ENCODE data around the gene PUS1. TPM values are rescaled to one million over a fixed set of nuclear protein-coding genes. Genes with fewer than 3 reads are reported as not detected.

Gene PUS1
- total and polyA plus RNA-seq, 10 of the 15 experiments (the other 5 are each of a cell fraction or from before 2014, with no cell fraction given) = 1.3 to 74.2 (median 25.4) TPM

DNA sequence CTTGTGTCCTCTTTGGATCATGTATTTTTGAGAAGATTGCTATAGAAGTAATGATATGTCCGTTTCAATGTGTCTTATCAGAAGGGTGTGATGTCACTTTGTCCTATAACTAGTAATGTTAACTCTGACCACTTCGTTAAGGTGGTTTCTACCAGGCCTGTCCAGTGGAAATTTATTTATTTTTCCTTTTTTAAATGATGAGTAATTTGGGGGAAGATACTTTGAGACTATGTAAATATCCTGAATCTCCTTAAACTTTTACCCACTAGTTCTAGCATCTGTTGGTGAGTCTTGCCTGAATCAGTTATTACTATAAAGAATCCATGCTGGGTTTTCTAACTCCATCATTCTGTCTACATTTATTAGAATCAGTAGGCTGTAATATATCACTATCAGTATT, 36.0 kb downstream of the PUS1 start:
- Histone ChIP-seq H4K20me1 (ENCODE audit: control insufficient read depth, insufficient read depth) (no peaks in the 10 kb centered on the region; the same call in 1 of the 2 replicates), H3K36me3 (ENCODE audit: control insufficient read depth in 2 of 2, insufficient read depth in 2 of 2, low read length in 1 of 2) (peaks cover 0 to 5% of the 10 kb centered on the region in 2 experiments; a peak in 3 of 4 replicates), H3K4me3 (no peak overlapping the region), H3K79me2 (ENCODE audit: control insufficient read depth, insufficient read depth, low read length) (peaks cover 22% of the 10 kb centered on the region), H3K4me2 (ENCODE audit: control insufficient read depth, insufficient read depth) (no peak overlapping the region), H3K27ac (ENCODE audit: control insufficient read depth, insufficient read depth) (no peak overlapping the region), H3K9me3 (replicated peaks; ENCODE audit: control insufficient read depth, insufficient read depth, low read length) (no peaks in the 10 kb centered on the region), H3K4me1 (ENCODE audit: control insufficient read depth, insufficient read depth, low read length) (no peaks in the 10 kb centered on the region), H3K27me3 (replicated peaks in 1 of 2; ENCODE audit: control insufficient read depth in 2 of 2, insufficient read depth in 2 of 2, low read length in 1 of 2) (no peaks in the 10 kb centered on the region), H2AFZ (ENCODE audit: control insufficient read depth, low read depth, low read length) (no peak overlapping the region), H3K9ac (ENCODE audit: control insufficient read depth, insufficient read depth, low read length) (no peak overlapping the region)
- CTCF ChIA-PET = no interaction called here
- DNase-seq (ENCODE audit: low read depth, low spot score) (no peak), FAIRE-seq (no peak), ATAC-seq (no peak)
- whole genome bisulfite sequencing (ENCODE audit: insufficient coverage, insufficient replicate concordance, low lambda C conversion rate, missing lambda C conversion rate) = 63% methylated on average over 2 of the region's 2 CpGs
- intact Hi-C loops (cut with micrococcal nuclease; ENCODE audit: unreplicated experiment) = no loop called here
- POLR2A ChIA-PET = no interaction called here
- SMC1A ChIA-PET (ENCODE audit: uncharacterized antibody, unreplicated experiment) = no interaction called here
- BruUV-seq (replicated peaks) = no TSS peak
- in situ Hi-C loops (cut with MboI) = no loop called here
- RAD21 ChIA-PET (ENCODE audit: unreplicated experiment) = no interaction called here
- TF ChIP-seq IKZF1 (conservative IDR thresholded peaks at IDR 0.05) = no peak
- no peak for TF ChIP-seq TCF3 (IDR thresholded peaks at IDR 0.05; ENCODE audit: borderline replicate concordance, insufficient read depth, low read depth, low read length)
- no peak for TF ChIP-seq STAT1 (conservative IDR thresholded peaks at IDR 0.05)
- no peak for TF ChIP-seq POLR2AphosphoS5 (IDR thresholded peaks at IDR 0.05; ENCODE audit: low read length)
- TF ChIP-seq ZNF207 (IDR thresholded peaks at IDR 0.05; ENCODE audit: borderline replicate concordance) = no peak
- TF ChIP-seq ETV6 (conservative IDR thresholded peaks at IDR 0.05 in 1 of 2, IDR thresholded peaks at IDR 0.05 in 1 of 2; ENCODE audit: borderline replicate concordance in 1 of 2, low read depth in 1 of 2) = no peak
- no peak for TF ChIP-seq POLR2A (IDR thresholded peaks at IDR 0.05; ENCODE audit: low read depth, low read length)
- TF ChIP-seq KAT2A (conservative IDR thresholded peaks at IDR 0.05; ENCODE audit: control insufficient read depth, low read depth, low read length) = no peak
- no peak for TF ChIP-seq ASH2L (IDR thresholded peaks at IDR 0.05; ENCODE audit: borderline replicate concordance, low read depth)
- no peak for TF ChIP-seq YY1 (IDR thresholded peaks at IDR 0.05; ENCODE audit: low read depth, low read length)
- TF ChIP-seq BHLHE40 (IDR thresholded peaks at IDR 0.05; ENCODE audit: borderline replicate concordance in 1 of 2, low read depth in 2 of 2, low read length in 1 of 2) = no peak
- TF ChIP-seq, protein P1, sequence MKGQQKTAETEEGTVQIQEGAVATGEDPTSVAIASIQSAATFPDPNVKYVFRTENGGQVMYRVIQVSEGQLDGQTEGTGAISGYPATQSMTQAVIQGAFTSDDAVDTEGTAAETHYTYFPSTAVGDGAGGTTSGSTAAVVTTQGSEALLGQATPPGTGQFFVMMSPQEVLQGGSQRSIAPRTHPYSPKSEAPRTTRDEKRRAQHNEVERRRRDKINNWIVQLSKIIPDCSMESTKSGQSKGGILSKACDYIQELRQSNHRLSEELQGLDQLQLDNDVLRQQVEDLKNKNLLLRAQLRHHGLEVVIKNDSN (IDR thresholded peaks at IDR 0.05; ENCODE audit: borderline replicate concordance, extremely low read length, insufficient read depth, low read depth, low read length) = no peak
- no peak for TF ChIP-seq EZH2 (IDR thresholded peaks at IDR 0.05; ENCODE audit: borderline replicate concordance, control insufficient read depth, low read depth, low read length)
- TF ChIP-seq, protein P2, sequence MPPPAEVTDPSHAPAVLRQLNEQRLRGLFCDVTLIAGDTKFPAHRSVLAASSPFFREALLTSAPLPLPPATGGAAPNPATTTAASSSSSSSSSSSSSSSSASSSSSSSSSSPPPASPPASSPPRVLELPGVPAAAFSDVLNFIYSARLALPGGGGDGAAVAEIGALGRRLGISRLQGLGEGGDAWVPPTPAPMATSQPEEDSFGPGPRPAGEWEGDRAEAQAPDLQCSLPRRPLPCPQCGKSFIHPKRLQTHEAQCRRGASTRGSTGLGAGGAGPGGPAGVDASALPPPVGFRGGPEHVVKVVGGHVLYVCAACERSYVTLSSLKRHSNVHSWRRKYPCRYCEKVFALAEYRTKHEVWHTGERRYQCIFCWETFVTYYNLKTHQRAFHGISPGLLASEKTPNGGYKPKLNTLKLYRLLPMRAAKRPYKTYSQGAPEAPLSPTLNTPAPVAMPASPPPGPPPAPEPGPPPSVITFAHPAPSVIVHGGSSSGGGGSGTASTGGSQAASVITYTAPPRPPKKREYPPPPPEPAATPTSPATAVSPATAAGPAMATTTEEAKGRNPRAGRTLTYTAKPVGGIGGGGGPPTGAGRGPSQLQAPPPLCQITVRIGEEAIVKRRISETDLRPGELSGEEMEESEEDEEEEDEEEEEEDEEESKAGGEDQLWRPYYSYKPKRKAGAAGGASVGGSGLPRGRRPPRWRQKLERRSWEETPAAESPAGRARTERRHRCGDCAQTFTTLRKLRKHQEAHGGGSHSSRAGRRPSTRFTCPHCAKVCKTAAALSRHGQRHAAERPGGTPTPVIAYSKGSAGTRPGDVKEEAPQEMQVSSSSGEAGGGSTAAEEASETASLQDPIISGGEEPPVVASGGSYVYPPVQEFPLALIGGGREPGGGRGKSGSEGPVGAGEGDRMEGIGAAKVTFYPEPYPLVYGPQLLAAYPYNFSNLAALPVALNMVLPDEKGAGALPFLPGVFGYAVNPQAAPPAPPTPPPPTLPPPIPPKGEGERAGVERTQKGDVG (CRISPR knock-in tag; IDR thresholded peaks at IDR 0.05) = no peak
- TF ChIP-seq LARP7 (IDR thresholded peaks at IDR 0.05) = no peak
- no peak for TF ChIP-seq SMARCA5 (IDR thresholded peaks at IDR 0.05)
- TF ChIP-seq, protein P3, sequence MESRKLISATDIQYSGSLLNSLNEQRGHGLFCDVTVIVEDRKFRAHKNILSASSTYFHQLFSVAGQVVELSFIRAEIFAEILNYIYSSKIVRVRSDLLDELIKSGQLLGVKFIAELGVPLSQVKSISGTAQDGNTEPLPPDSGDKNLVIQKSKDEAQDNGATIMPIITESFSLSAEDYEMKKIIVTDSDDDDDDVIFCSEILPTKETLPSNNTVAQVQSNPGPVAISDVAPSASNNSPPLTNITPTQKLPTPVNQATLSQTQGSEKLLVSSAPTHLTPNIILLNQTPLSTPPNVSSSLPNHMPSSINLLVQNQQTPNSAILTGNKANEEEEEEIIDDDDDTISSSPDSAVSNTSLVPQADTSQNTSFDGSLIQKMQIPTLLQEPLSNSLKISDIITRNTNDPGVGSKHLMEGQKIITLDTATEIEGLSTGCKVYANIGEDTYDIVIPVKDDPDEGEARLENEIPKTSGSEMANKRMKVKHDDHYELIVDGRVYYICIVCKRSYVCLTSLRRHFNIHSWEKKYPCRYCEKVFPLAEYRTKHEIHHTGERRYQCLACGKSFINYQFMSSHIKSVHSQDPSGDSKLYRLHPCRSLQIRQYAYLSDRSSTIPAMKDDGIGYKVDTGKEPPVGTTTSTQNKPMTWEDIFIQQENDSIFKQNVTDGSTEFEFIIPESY (IDR thresholded peaks at IDR 0.05) = no peak
- no peak for TF ChIP-seq GABPA (IDR thresholded peaks at IDR 0.05; ENCODE audit: low read depth)
- no peak for TF ChIP-seq NR2C1 (IDR thresholded peaks at IDR 0.05)

All from GM12878 (cell line).